ENCODE measurements around the gene TPSG1.
A peak's percentile ranks its signal among the peaks of the same experiment; 100 is the strongest.

TPSG1 gene

DNA sequence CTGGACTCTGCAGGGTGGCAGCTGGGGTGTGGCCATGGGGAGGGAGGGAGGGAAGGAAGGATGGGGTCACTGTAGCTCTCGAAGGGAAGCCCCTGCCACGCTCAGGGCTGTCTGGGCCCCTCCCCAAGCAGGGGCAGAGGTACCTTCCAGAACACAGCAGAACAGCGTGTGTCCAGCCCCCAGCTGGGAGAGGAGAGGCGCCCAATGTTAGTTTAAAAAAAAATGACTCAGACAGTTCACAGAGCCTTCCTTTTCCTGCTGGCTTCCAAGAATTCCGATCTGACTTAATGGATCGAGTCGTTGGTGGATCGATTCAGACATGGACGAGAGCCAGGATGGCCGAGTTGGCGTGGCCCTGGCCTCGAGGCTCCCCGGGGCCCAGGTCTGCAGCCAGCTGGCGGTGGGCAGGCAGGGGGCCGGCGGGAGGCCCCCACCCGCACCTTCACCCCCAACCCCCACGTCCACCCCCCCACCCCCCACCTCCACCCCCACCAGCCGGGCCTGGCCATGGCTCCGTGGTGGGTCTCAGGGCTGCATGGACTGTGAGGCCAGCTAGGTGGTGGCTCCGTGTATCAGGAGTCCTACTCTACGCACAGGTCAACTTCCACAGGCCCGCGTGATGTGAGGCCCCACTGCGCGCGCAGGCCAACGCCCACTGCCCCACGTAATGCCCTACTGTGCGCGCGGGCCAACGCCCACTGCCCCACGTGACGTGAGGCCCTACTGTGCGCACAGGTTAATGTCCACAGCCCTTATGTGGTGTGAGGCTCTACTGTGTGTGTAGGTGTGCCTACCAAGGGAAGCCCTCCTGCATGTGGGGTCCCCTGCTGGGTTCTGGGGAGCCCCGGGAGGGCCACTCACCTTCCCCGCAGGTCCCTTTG is 50.4 kb downstream of the TPSG1 start:
- DNase-seq: peak; percentile 38

DNA sequence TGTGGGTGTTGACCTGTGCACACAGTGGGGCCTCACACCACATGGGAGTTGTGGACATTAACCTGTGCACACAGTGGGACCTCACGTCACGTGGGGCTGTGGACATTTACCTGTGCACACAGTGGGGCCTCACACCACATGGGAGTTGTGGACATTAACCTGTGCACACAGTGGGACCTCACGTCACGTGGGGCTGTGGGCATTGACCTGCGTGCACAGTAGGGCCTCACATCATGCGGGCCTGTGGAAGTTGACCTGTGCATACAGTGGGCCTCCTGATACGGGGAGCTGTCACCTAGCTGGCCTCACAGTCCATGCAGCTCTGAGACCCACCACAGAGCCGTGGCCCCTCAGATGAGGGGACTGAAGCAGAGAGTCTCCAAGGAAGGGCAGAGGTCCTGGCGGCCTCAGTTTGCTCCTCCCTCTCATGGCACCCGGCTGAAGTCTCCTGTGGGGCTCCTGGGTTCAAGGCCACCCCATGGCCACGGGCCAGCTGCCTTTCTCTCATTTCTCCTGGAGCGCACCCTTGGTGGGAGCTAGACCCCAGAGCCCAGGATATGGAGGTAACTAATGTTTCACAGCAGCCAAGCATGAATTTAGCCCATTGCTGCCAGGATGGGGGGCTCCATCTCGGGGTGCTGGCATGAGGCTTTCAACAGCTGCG is 51.1 kb downstream of the TPSG1 start:
- no peak for DNase-seq

DNA sequence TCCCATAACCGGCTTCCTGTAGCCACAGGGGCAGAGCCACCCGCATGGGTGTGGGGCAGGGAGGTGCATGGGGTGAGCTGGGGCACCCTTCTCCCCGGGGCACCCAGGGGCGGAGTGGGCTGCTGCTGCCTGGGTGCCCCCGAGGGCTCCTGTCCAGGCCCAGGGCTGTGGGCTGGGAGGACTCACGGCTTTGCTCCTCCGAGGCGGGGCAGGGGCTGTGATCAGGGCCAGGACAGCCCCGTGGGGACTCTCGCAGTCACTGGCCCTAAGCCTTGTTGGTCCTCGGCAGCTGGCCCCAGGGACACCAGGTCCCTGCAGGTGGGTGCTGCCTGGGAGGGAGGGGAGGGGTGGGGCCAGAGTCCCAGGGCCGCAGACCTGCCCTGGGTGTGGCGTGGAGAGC is 52.4 kb downstream of the TPSG1 start:
- DNase-seq: no peak

DNA sequence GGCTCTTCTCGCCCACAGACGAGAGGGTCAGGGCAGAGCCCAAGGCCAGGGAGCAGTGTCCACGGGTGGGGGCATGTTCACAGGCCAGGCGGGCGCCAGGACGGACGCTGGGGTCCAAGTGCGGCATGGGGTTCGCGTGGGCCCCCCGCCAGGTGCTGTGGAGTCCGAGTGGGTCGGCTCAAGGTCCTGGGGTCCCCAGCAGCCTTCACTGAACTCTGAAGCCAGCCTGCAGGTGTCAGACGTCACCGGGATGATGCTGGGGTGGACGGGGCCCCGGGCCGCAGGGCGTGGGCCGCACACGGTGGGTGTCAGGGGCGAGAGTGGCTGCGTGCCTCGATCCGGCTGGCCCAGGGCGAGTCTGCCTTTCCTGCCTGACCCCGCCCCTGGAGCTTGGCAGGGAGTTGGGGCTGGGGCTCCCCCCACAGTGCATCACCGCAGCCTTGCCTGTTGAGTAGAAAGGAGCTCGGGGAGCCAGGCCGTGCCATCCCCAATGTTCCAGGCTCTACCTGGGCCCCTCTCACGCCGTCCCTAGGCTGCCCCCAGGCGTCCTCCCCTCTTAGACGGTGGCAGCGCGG is 53.1 kb downstream of the TPSG1 start:
- DNase-seq: no peak

Measured in NCI-H146 (cell line).